GM12878 (cell line): Measurements from ENCODE around the gene HLA-B. TPM values are rescaled to one million over a fixed set of nuclear protein-coding genes. Genes with fewer than 3 reads are reported as not detected.

Experiments
- BACH1 ChIP-seq: fragments of 450-650 bp; IDR thresholded peaks from 2 replicates; pipeline ENCODE4 v1.6.1; 2017; ENCODE audit warnings: mild to moderate bottlenecking, borderline replicate concordance
- BHLHE40 ChIP-seq, 2 experiments: fragments of 450-650 bp in 1 of 2; IDR thresholded peaks; 2 replicates each; pipeline ENCODE4 v1.6.1; 2011 to 2017; ENCODE audit warnings: low read depth in 2 of 2, borderline replicate concordance in 1 of 2, improper control_type of control experiment in 1 of 2, low read length in 1 of 2, mild to moderate bottlenecking in 1 of 2
- CBFB ChIP-seq: IDR thresholded peaks from 2 replicates; pipeline ENCODE4 v1.6.1; 2016; ENCODE audit warnings: antibody characterized with exemption, low read depth
- CBX5 ChIP-seq: sonication (generic); IDR thresholded peaks from 2 replicates; pipeline ENCODE4 v1.6.1; 2016; ENCODE audit warnings: low read depth, moderate library complexity, mild to moderate bottlenecking, inconsistent platforms
- CHD2 ChIP-seq: IDR thresholded peaks from 2 replicates; pipeline ENCODE4 v1.6.1; 2011; ENCODE audit warnings: low read depth, low read length, improper control_type of control experiment, borderline replicate concordance
- CREM ChIP-seq: IDR thresholded peaks from 2 replicates; pipeline ENCODE4 v1.6.1; 2014; ENCODE audit warnings: antibody characterized with exemption, low read depth
- FOXM1 ChIP-seq: IDR thresholded peaks from 2 replicates; pipeline ENCODE4 v1.6.1; 2012; ENCODE audit warnings: low read depth, mild to moderate bottlenecking, inconsistent platforms, low read length, moderate library complexity
- GATAD2B ChIP-seq: fragments of 450-650 bp; conservative IDR thresholded peaks from 2 replicates; pipeline ENCODE4 v1.6.1; 2017; ENCODE audit warnings: low read depth, mild to moderate bottlenecking, moderate library complexity
- JUND ChIP-seq: IDR thresholded peaks from 2 replicates; pipeline ENCODE4 v1.6.1; 2012; ENCODE audit warnings: low read depth, mild to moderate bottlenecking, low read length, improper control_type of control experiment, moderate library complexity
- KAT2A ChIP-seq: conservative IDR thresholded peaks from 2 replicates; pipeline ENCODE4 v1.6.1; 2011; ENCODE audit warnings: low read depth, low read length; ENCODE audit not compliant: control insufficient read depth
- KLF5 ChIP-seq: fragments of 450-650 bp; IDR thresholded peaks from 2 replicates; pipeline ENCODE4 v1.6.1; 2014; ENCODE audit warnings: mild to moderate bottlenecking; ENCODE audit not compliant: partially characterized antibody
- LARP7 ChIP-seq: fragments of 450-650 bp; IDR thresholded peaks from 2 replicates; pipeline ENCODE4 v1.6.1; 2017; ENCODE audit warnings: mild to moderate bottlenecking
- RAD21 ChIP-seq: IDR thresholded peaks from 2 replicates; pipeline ENCODE4 v1.6.1; 2011; ENCODE audit warnings: mild to moderate bottlenecking, low read depth, low read length, moderate library complexity; ENCODE audit not compliant: insufficient read depth
- RCOR1 ChIP-seq: conservative IDR thresholded peaks from 2 replicates; pipeline ENCODE4 v1.6.1; 2012; ENCODE audit warnings: low read depth, low read length, improper control_type of control experiment
- RELB ChIP-seq: fragments of 450-650 bp; IDR thresholded peaks from 2 replicates; pipeline ENCODE4 v1.6.1; 2017; ENCODE audit warnings: low read depth, mild to moderate bottlenecking, moderate library complexity
- SIN3A ChIP-seq: IDR thresholded peaks from 2 replicates; pipeline ENCODE4 v1.6.1; 2012; ENCODE audit warnings: low read depth, low read length, improper control_type of control experiment
- SPI1 ChIP-seq: IDR thresholded peaks from 2 replicates; pipeline ENCODE4 v1.6.1; 2011; ENCODE audit warnings: low read depth, mild to moderate bottlenecking, low read length, moderate library complexity, borderline replicate concordance; ENCODE audit not compliant: insufficient read depth
- STAT3 ChIP-seq: IDR thresholded peaks from 2 replicates; pipeline ENCODE4 v1.6.1; 2011; ENCODE audit warnings: low read depth, low read length, improper control_type of control experiment
- TBL1XR1 ChIP-seq: IDR thresholded peaks from 2 replicates; pipeline ENCODE4 v1.6.1; 2012; ENCODE audit warnings: low read depth, low read length, improper control_type of control experiment
- TCF12 ChIP-seq: IDR thresholded peaks from 2 replicates; pipeline ENCODE4 v1.6.1; 2011; ENCODE audit warnings: low read depth, mild to moderate bottlenecking, low read length
- TCF3 ChIP-seq: IDR thresholded peaks from 2 replicates; pipeline ENCODE4 v1.6.1; 2012; ENCODE audit warnings: low read depth, mild to moderate bottlenecking, low read length, borderline replicate concordance; ENCODE audit not compliant: insufficient read depth
- TCF7 ChIP-seq: IDR thresholded peaks from 2 replicates; pipeline ENCODE4 v1.6.1; 2014; ENCODE audit warnings: antibody characterized with exemption, borderline replicate concordance
- ZBTB11 ChIP-seq: fragments of 450-650 bp; formaldehyde crosslinking; IDR thresholded peaks from 2 replicates; pipeline ENCODE4 v1.5.0; 2022; ENCODE audit warnings: mild to moderate bottlenecking, missing genetic modification characterization
- ZZZ3 ChIP-seq: IDR thresholded peaks from 2 replicates; pipeline ENCODE4 v1.6.1; 2011; ENCODE audit warnings: low read depth; ENCODE audit not compliant: control insufficient read depth, insufficient read length
- polyA plus RNA-seq, 11 experiments: library from polyadenylated mRNA; depleted of rRNA in 4 of 11; unstranded in 6 of 11; stranded (reverse) in 5 of 11; fragments of >200 nt; fragmentation: Nextera tagmentation in 4 of 11; fragmentation: Illumina TruSeq in 1 of 11; extraction: Ambion mirVana in 4 of 11; extraction: Trizol in 1 of 11; gene quantifications; 1 replicate in 1 of 11; 2 replicates in 10 of 11; pipeline versions ENCODE4 v1.2.1 to v1.2.3, GENCODE V29; 2011 to 2016; ENCODE audit warnings: inconsistent platforms in 2 of 11, missing spikeins in 2 of 11, low read depth in 1 of 11
- total RNA-seq, 4 experiments: library from RNA; depleted of rRNA in 3 of 4; stranded (reverse); fragments of >200 nt in 3 of 4; fragmentation: Illumina TruSeq in 1 of 4; extraction: Trizol in 1 of 4; gene quantifications; 2 replicates each; pipeline versions ENCODE4 v1.2.1 to v1.2.3, GENCODE V29; 2013 to 2021
- TF ChIP-seq, protein P1 (sequence below): fragments of 450-650 bp; IDR thresholded peaks from 2 replicates; pipeline ENCODE4 v1.6.1; 2017; ENCODE audit warnings: mild to moderate bottlenecking

Gene HLA-B
- total and polyA plus RNA-seq, 10 of the 15 experiments (the other 5 are each of a cell fraction or from before 2014, with no cell fraction given) = 820 to 5,128 (median 3,370) TPM

DNA sequence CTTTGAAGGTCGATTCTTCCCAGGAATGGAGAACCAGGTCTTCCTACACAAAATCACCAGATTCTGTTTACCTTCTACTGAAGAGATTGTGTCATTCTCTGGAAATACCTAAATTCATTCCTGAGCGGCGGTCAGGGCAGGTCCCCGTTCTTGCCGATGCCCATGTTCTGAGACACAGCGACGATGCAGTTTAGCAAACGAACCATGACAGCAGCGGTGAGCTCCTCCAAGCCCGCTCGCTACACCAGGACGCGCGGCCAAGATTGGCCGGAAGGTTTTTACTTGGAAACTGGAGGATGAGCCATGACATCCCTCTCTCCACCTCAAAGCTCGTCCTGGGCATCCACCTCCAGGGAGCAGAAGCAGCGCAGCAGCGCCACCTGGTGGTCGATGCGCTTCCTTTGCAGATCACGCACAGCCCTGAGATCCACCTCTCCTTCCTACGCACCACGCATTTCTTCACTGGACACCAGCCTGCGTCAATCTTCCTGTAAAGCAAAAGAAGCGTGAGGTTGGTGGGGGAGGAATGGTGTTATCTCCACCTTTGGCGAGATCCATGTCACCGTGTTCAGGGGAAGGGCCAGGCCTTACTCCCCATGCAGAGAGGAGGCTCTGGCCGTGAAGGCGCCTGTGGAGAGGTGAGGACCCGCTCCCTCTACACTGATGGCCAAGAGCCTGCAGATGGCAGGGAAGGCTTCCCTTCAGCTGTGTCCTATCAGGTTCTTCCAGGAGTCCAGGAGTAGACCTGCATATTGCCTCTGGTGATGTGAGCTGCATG lies 9.9 kb upstream of the HLA-B start (continued):
- TF ChIP-seq CHD2 (no peak), LARP7 (peak; percentile 67), KAT2A (no peak), STAT3 (no peak), BHLHE40 (IDR thresholded peaks at IDR 0.05; ENCODE audit: borderline replicate concordance in 1 of 2, low read depth in 2 of 2, low read length in 1 of 2) (peak in 1 of 2 experiments; percentile 50; a peak in 1 of 4 replicates), TCF12 (no peak), TCF3 (no peak), RAD21 (peak; percentile 92), RCOR1 (0 out of 2 replicates have a peak, but pooled peaks have one; percentile 25), CBX5 (no peak), JUND (no peak), BACH1 (no peak), RELB (0 out of 2 replicates have a peak, but pooled peaks have one; percentile 31), ZBTB11 (CRISPR knock-in tag) (no peak), GATAD2B (0 out of 2 replicates have a peak, but pooled peaks have one; percentile 32), TBL1XR1 (no peak), KLF5 (no peak), SPI1 (no peak), CBFB (no peak), CREM (no peak), FOXM1 (no peak), SIN3A (no peak), ZZZ3 (no peak), TCF7 (no peak)
- TF ChIP-seq, protein P1, sequence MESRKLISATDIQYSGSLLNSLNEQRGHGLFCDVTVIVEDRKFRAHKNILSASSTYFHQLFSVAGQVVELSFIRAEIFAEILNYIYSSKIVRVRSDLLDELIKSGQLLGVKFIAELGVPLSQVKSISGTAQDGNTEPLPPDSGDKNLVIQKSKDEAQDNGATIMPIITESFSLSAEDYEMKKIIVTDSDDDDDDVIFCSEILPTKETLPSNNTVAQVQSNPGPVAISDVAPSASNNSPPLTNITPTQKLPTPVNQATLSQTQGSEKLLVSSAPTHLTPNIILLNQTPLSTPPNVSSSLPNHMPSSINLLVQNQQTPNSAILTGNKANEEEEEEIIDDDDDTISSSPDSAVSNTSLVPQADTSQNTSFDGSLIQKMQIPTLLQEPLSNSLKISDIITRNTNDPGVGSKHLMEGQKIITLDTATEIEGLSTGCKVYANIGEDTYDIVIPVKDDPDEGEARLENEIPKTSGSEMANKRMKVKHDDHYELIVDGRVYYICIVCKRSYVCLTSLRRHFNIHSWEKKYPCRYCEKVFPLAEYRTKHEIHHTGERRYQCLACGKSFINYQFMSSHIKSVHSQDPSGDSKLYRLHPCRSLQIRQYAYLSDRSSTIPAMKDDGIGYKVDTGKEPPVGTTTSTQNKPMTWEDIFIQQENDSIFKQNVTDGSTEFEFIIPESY = peak; percentile 74
